Fibroblast of mammary gland (primary cell): ENCODE results near the gene KCNT1.

ENCODE experiments used
- DNase-seq: peaks from one replicate; pipeline ENCODE4 v3.0.0-alpha.2; 2010; ENCODE audit warnings: low read depth
- H3K4me3 ChIP-seq: 2 replicates; pipeline ENCODE4 v1.5.1; 2011; ENCODE audit warnings: low read depth, mild to moderate bottlenecking, low read length, moderate library complexity; ENCODE audit not compliant: control insufficient read depth
- CTCF ChIP-seq: conservative IDR thresholded peaks from 2 replicates; pipeline ENCODE4 v1.5.1; 2011; ENCODE audit warnings: low read depth, low read length, inconsistent platforms; ENCODE audit not compliant: control insufficient read depth, insufficient read depth

KCNT1 gene

GRCh38 chr9:135748676-135749075 lies 46.7 kb downstream of the KCNT1 start:
- H3K4me3 ChIP-seq: no peak overlapping the region
- no peak for TF ChIP-seq CTCF
- no peak for DNase-seq

- DNase-seq: no peak
- no peak overlapping the region for H3K4me3 ChIP-seq
- TF ChIP-seq CTCF: no peak
Observed at GRCh38 chr9:135749171-135750045, 47.4 kb downstream of the KCNT1 start.

- TF ChIP-seq CTCF: no peak
- DNase-seq: no peak
- no peak overlapping the region for H3K4me3 ChIP-seq
Observed at GRCh38 chr9:135750786-135751185, 48.8 kb downstream of the KCNT1 start.

- DNase-seq: no peak
- TF ChIP-seq CTCF: no peak
- H3K4me3 ChIP-seq: no peak overlapping the region
Observed at GRCh38 chr9:135751501-135751900, 49.5 kb downstream of the KCNT1 start.

GRCh38 chr9:135752281-135753204 lies 50.6 kb downstream of the KCNT1 start:
- no peak for DNase-seq
- no peak for TF ChIP-seq CTCF
- H3K4me3 ChIP-seq: no peak overlapping the region

- no peak overlapping the region for H3K4me3 ChIP-seq
- no peak for TF ChIP-seq CTCF
- DNase-seq: no peak
Observed at GRCh38 chr9:135753391-135754105, 51.6 kb downstream of the KCNT1 start.
